ENCODE data around the gene CKLF.
"Not testable (repeated sequence)": the region's sequence is repeated elsewhere in the genome, so short reads cannot be mapped to it uniquely, and the experiment has no call there.

The CKLF gene

GRCh38 chr16:66543541-66543940 is 8.8 kb upstream of the CKLF start:
- DNase-seq = no peak

- no peak for DNase-seq
These were observed 8.2 kb upstream of the CKLF start for GRCh38 chr16:66544016-66544757.

GRCh38 chr16:66547101-66547989 is 5.0 kb upstream of the CKLF start:
- DNase-seq = no peak

GRCh38 chr16:66548068-66548467 is 4.3 kb upstream of the CKLF start:
- no peak for DNase-seq

DNA sequence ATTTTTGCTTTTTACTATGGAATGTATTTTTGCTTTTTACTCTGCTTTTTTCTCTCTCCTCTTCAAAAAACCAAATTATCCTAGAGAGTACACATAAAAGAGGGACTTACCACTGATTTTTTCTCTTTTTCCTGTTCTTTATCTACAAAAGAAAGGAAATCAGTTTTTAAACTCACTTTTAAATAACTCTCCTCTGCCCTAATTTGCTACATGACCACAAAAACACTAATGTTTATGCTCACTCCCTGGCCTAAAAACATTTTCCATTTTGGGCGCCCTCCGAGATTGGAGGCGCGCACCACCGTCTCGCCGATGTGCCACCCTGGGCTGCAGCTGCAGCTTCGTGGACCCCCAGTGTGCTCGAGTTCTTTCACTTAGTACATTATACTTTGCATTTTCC is 3.5 kb upstream of the CKLF start:
- no peak for DNase-seq

DNA sequence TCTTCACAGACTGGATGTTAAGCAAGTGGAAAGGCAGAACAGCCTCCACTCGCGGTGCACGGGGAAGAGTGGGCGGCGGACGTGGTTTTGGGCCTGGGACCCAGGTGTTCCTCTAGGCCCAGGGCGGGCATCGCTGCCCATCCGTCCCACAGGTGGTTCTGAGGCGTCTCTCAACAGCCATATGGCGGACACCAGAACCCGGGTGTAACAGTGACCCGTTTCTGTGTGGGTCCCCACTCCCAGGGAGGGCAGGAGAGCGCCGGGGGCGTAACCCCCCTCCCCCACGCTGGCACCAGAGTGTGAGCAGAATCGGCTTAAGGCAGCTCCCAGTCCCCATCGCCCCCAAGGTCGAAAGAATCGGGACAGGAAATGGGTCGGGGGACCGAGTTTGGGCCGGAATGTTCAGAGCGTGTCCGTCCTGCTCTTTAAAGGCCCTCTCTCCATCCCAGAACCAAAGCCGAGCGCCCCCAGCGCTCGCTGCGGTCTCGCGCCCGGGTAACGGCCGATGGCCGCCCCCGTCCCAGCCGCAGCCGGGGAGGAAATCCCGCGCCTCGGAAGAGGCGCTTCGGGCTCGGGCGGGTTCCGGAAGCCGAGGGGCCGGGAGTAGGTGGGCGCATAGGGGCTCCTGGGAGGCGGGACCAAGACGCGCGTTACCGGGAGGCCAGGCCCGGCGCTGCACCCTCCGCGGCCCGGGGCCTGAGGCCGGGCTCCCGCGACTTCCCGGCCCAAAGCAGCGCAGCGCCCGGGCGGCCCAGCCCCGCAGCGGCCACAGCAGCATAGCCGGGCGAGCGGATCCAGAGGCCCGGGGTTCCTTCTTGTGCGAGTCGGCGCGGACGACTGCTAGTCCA is 2.9 kb upstream of the CKLF start, which contains the start of gene TK2:
TSS of gene TK2 (minus strand) at position 839 of the 848 bp plus-strand sequence. CDS start at position 778, 61 bp downstream.
- peak in 1 of 2 experiments; percentile 61 for DNase-seq

DNA sequence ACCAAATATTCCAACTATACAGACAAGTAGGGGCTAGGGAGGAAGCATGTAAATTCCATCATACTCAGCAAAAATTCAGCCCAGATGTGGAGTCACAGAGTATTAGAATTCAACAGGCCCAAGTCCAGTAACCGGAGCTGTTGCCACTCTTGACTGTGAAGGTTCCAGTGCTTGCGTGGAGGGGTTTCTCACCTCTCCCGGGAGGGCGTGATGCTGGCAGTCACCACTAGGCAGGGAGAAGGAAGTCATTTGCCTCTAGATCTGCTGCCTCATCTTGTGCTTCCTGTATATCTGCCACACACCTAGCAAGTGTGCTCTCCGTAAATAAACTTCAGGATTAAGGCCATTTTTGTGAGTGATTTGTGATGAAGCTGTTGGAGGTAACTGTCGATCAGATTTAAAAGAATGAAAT is 1.0 kb upstream of the CKLF start:
- peak; percentile 18 to 64 for DNase-seq

GRCh38 chr16:66551788-66552285 is 539 bp upstream of the CKLF start:
- no peak for DNase-seq

GRCh38 chr16:66553223-66553622 is 847 bp downstream of the CKLF start:
- peak in 1 of 2 experiments; percentile 11 for DNase-seq

DNA sequence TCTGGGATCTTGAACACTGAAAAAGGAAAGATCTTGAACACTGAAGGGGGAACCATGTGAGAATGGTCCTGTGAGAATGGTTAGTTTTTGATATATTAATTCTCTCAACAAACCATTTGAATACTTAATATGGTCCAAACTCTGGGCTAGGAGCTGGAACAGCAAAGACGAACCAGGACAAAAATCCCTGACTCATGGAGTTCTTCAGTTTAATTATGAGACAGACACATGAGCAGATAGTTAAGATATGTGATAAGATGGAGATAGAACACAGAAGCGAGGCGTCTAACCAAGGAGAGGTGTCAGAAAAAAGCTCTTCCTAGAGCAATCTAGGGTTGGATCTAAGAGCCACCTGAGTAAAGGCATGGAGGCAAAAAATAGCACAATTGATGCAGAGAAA is 1.6 kb downstream of the CKLF start:
- DNase-seq = no peak

GRCh38 chr16:66554495-66554894 is 2.1 kb downstream of the CKLF start:
- no peak for DNase-seq

GRCh38 chr16:66560107-66560506 is 7.7 kb downstream of the CKLF start:
- DNase-seq = no peak

DNA sequence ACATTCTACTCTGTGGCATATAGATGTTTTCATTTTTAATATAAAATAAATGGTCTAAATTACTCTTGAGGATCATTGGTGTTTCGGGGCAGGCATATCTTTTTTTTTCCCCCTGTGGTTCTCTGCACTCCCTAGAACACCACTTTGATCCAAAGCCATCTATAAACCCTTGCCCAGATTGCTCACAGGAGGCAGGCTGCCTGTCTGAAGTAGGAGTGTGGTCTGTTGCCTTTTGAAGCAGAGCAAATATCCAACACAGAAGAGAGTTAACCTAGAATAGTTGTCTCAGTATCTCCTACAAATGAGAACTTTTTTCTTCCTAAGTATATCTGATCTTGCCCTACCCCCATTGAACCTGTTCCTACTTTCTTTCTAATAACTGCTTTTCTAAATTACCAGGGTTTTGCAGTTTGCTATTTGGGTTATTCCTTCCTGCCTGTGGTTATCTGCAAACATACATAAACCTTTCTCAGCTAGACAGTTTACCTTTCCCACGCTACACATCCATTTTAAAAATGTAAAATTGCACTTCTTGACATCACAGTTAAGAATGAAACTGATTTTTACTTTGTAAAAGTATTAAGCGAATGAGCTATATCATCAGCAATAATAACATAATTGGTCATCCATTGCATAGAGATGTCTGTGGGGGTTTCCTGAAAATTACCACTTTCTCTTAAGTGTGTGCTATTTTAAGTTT is 9.2 kb downstream of the CKLF start:
- DNase-seq = no peak

DNA sequence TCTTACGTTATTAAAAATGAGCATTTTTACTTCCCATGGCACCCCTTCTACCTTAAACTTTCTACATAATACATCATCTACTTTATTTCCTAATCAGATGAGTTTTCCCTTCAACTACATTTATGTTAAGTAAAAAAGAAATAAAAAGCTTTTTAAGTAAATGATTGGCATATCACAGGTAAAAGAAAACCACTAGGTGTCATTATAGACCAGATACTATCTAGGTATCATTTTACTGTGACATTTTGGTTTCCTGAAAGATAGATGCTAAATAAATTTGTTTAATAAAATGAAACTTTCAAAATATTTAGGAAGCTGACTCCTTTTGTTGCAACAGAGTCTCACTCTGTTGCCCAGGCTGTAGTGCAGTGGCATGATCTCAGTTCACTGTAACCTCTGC is 10.0 kb downstream of the CKLF start:
- peak in 1 of 2 experiments; percentile 7 for DNase-seq

GRCh38 chr16:66562986-66563385 is 10.6 kb downstream of the CKLF start:
- DNase-seq = no peak

- DNase-seq = no peak
These were observed 11.4 kb downstream of the CKLF start for GRCh38 chr16:66563574-66564334.

GRCh38 chr16:66566051-66566901 is 13.9 kb downstream of the CKLF start, which contains the start of gene CMTM1:
CMTM1 (plus strand) TSS chr16:66566439; CDS start chr16:66566514, 75 bp downstream.
- DNase-seq = no peak

DNA sequence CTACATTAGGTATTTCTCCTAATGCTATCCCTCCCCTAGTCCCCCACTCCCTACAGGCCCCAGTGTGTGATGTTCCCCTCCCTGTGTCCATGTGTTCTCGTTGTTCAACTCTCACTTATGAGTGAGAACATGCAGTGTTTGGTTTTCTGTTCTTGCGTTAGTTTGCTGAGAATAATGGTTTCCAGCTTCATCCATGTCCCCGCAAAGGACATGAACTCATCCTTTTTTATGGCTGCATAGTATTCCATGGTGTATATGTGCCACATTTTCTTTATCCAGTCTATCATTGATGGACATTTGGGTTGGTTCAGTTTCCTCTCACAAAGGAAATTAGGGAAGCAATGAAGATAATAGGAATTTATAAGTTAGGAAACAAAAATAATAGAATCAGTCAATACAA is 14.9 kb downstream of the CKLF start:
- not testable (repeated sequence) for DNase-seq

DNA sequence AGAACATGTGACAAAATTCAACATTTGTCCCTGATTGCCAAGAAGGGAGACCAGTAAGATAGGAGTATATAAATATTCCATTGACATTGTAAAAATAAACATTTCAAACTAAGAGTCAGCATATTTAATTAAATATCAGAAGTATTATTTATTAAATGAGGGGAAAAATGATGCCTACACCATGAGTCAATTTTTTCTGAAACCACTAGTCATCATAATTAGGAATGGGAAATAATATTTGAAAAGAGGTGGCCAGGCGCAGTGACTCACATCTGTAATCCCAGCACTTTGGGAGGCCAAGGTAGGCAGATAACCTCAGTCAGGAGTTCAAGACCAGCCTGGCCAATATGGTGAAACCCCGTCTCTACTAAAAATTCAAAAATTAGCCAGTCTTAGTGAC is 16.0 kb downstream of the CKLF start:
- no peak for DNase-seq

- no peak for DNase-seq
These were observed 16.8 kb downstream of the CKLF start for GRCh38 chr16:66569131-66569530.

Data from SW 1271 (cell line).